K562 (cell line): ENCODE data around the gene SLC8A1. TPM values are rescaled to one million over a fixed set of nuclear protein-coding genes. Genes with fewer than 3 reads are reported as not detected.

Source experiments
- ATAC-seq: fragments of 200-7000 bp; cut with Tn5 transposase; 3 replicates; pipeline ENCODE4 v1.9.1; 2020; ENCODE audit warnings: moderate library complexity
- BruUV-seq: library from RNA; stranded (reverse); fragments of 400-500 nt; replicated peaks from 2 replicates; lab custom pipeline; 2021; lab: Mats Ljungman, UMichigan
- CTCF ChIA-PET: fragments of 300-600 bp; formaldehyde crosslinking; extraction: SDS; loops from one replicate; lab custom pipeline; 2021; ENCODE audit warnings: low intra/inter-chr PET ratio; lab: Yijun Ruan, JAX
- POLR2A ChIA-PET: fragments of 300-600, 350-650 bp; sonication (Branson Sonifier 250); formaldehyde crosslinking; extraction: SDS; loops from one replicate; lab custom pipeline; 2021; ENCODE audit warnings: antibody characterized with exemption, inconsistent platforms; lab: Yijun Ruan, JAX
- DNase-seq, 4 experiments: peaks; one replicate each; pipeline versions ENCODE4 v3.0.0 to v3.0.0-alpha.2; 2011 to 2018; ENCODE audit warnings: low spot score in 3 of 4, mixed read lengths in 3 of 4; ENCODE audit errors: extremely low read depth in 1 of 4
- FAIRE-seq: peaks from 2 replicates; lab custom pipeline; 2011; peaks lifted over from hg19 to GRCh38; lab: Jason Lieb, UNC
- H2AFZ ChIP-seq: 2 replicates; pipeline ENCODE4 v1.6.0; 2011; ENCODE audit warnings: low read depth, low read length, control low read depth, inconsistent platforms
- H3K27ac ChIP-seq: fragments of 200-600 bp; 3 replicates; pipeline ENCODE4 v1.8.0; 2011; ENCODE audit warnings: low read depth, mild to moderate bottlenecking, control low read depth, inconsistent platforms, low read length, moderate library complexity, mixed read lengths; ENCODE audit errors: extremely low read depth
- H3K27me3 ChIP-seq, 2 experiments: fragments of 300-600 bp in 1 of 2; 2 replicates in 1 of 2; 3 replicates in 1 of 2; pipeline versions ENCODE4 v1.6.0 to v1.8.0; 2011; ENCODE audit warnings: inconsistent platforms in 2 of 2, low read length in 2 of 2, mild to moderate bottlenecking in 1 of 2, mixed read lengths in 1 of 2, moderate library complexity in 1 of 2; ENCODE audit not compliant: control insufficient read depth in 2 of 2, insufficient read depth in 2 of 2
- H3K36me3 ChIP-seq: fragments of 300-600 bp; 3 replicates; pipeline ENCODE4 v1.8.0; 2011; ENCODE audit warnings: mild to moderate bottlenecking, low read length, inconsistent platforms; ENCODE audit not compliant: control insufficient read depth, insufficient read depth
- H3K4me1 ChIP-seq, 2 experiments: fragments of 200-600 bp in 1 of 2; replicated peaks in 1 of 2; 2 replicates in 1 of 2; 3 replicates in 1 of 2; pipeline versions ENCODE4 v1.5.1 to v1.8.0; 2011; ENCODE audit warnings: inconsistent platforms in 2 of 2, low read length in 2 of 2, mild to moderate bottlenecking in 1 of 2, mixed read lengths in 1 of 2, moderate library complexity in 1 of 2; ENCODE audit not compliant: control insufficient read depth in 2 of 2, insufficient read depth in 2 of 2
- H3K4me2 ChIP-seq: 2 replicates; pipeline ENCODE4 v1.6.1; 2011; ENCODE audit warnings: low read length, control low read depth, inconsistent platforms, mixed read lengths; ENCODE audit not compliant: insufficient read depth
- H3K4me3 ChIP-seq: fragments of 200-600 bp; sonication (generic), shearing (Covaris generic); 2 replicates; pipeline ENCODE4 v1.5.1; 2016; ENCODE audit warnings: control low read depth, inconsistent platforms
- H3K79me2 ChIP-seq: fragments of 200-600 bp; 3 replicates; pipeline ENCODE4 v1.8.0; 2011; ENCODE audit warnings: low read length, inconsistent platforms; ENCODE audit not compliant: control insufficient read depth, insufficient read depth
- H3K9ac ChIP-seq, 2 experiments: 2 replicates each; pipeline versions ENCODE4 v1.6.0 to v1.6.1; 2011; ENCODE audit warnings: low read depth in 2 of 2, low read length in 2 of 2, control low read depth in 1 of 2, inconsistent platforms in 1 of 2, mild to moderate bottlenecking in 1 of 2, mixed read lengths in 1 of 2; ENCODE audit not compliant: insufficient read depth in 1 of 2
- H3K9me1 ChIP-seq: one replicate; pipeline ENCODE4 v1.6.0; 2011; ENCODE audit warnings: inconsistent platforms, mild to moderate bottlenecking, low read length, moderate library complexity; ENCODE audit not compliant: control insufficient read depth, insufficient read depth
- H3K9me3 ChIP-seq: replicated peaks from 2 replicates; pipeline ENCODE4 v1.5.1; 2011; ENCODE audit warnings: low read depth, low read length, inconsistent platforms; ENCODE audit not compliant: control insufficient read depth, insufficient read depth
- H4K20me1 ChIP-seq: replicated peaks from 2 replicates; pipeline ENCODE4 v1.6.1; 2011; ENCODE audit warnings: low read length, inconsistent platforms, mixed read lengths; ENCODE audit not compliant: control insufficient read depth, insufficient read depth
- BDP1 ChIP-seq: IDR thresholded peaks from 3 replicates; pipeline ENCODE4 v1.6.1; 2011; ENCODE audit not compliant: insufficient read length, insufficient read depth
- BRD4 ChIP-seq: fragments of 200-600 bp; sonication (generic); IDR thresholded peaks from 2 replicates; pipeline ENCODE4 v1.6.1; 2017; ENCODE audit warnings: inconsistent platforms
- FOS ChIP-seq: IDR thresholded peaks from 3 replicates; pipeline ENCODE4 v1.6.1; 2011; ENCODE audit not compliant: insufficient read length; ENCODE audit errors: extremely low read depth
- HDAC2 ChIP-seq: fragments of 450-650 bp; IDR thresholded peaks from 2 replicates; pipeline ENCODE4 v1.6.1; 2016; ENCODE audit warnings: mild to moderate bottlenecking
- HDAC8 ChIP-seq: fragments of 450-650 bp; IDR thresholded peaks from 2 replicates; pipeline ENCODE4 v1.6.1; 2016; ENCODE audit warnings: mild to moderate bottlenecking, missing genetic modification characterization, moderate library complexity, missing compliant biosample characterization
- HINFP ChIP-seq: fragments of 450-650 bp; conservative IDR thresholded peaks from 2 replicates; pipeline ENCODE4 v1.6.1; 2016; ENCODE audit warnings: missing genetic modification characterization, low read depth, mild to moderate bottlenecking, control low read depth, missing compliant biosample characterization
- HNRNPH1 ChIP-seq: fragments of 200-400 bp; formaldehyde crosslinking; optimal IDR thresholded peaks from 2 replicates; pipeline ENCODE3; 2017; ENCODE audit warnings: low read depth, mild to moderate bottlenecking, low read length, moderate library complexity
- NCOR1 ChIP-seq: fragments of 450-650 bp; IDR thresholded peaks from 2 replicates; pipeline ENCODE4 v1.6.1; 2016; ENCODE audit warnings: mild to moderate bottlenecking, moderate library complexity
- NR4A1 ChIP-seq, 2 experiments: fragments of 250-450 bp in 1 of 2; fragments of 450-650 bp in 1 of 2; sonication (Bioruptor Pico) in 1 of 2; IDR thresholded peaks; 2 replicates each; pipeline versions ENCODE4 v1.4.0 to v1.6.1; 2016 to 2020; ENCODE audit warnings: mild to moderate bottlenecking in 2 of 2, missing compliant biosample characterization in 1 of 2, missing genetic modification characterization in 1 of 2, moderate library complexity in 1 of 2
- RBM15 ChIP-seq: fragments of 200-400 bp; formaldehyde crosslinking; IDR thresholded peaks from 2 replicates; pipeline ENCODE4 v1.6.1; 2018; ENCODE audit warnings: mild to moderate bottlenecking, low read length, moderate library complexity; ENCODE audit not compliant: insufficient read depth
- SIX5 ChIP-seq, 2 experiments: IDR thresholded peaks; 2 replicates each; pipeline ENCODE4 v1.6.1; 2011; ENCODE audit warnings: low read length in 2 of 2, borderline replicate concordance in 1 of 2, low read depth in 1 of 2, mild to moderate bottlenecking in 1 of 2, moderate library complexity in 1 of 2; ENCODE audit not compliant: insufficient read depth in 1 of 2
- SMAD4 ChIP-seq: fragments of 250-450 bp; sonication (Bioruptor Pico); conservative IDR thresholded peaks from 2 replicates; pipeline ENCODE4 v1.8.0; 2021; ENCODE audit warnings: inconsistent platforms, mild to moderate bottlenecking, moderate library complexity
- TARDBP ChIP-seq: fragments of 450-650 bp; IDR thresholded peaks from 2 replicates; pipeline ENCODE4 v1.6.1; 2016
- ZC3H8 ChIP-seq: fragments of 450-650 bp; IDR thresholded peaks from 2 replicates; pipeline ENCODE4 v1.6.1; 2017
- ZNF586 ChIP-seq: fragments of 450-650 bp; formaldehyde crosslinking; conservative IDR thresholded peaks from 2 replicates; pipeline ENCODE4 v1.4.0; 2020; ENCODE audit warnings: mild to moderate bottlenecking, moderate library complexity
- WGBS: fragments of 100-300 bp; shearing (Covaris generic); methylation state at CpG from one replicate; pipeline ENCODE4 v1.1.6; 2016; ENCODE audit warnings: low coverage, mixed read lengths; ENCODE audit not compliant: insufficient coverage; ENCODE audit errors: missing lambda C conversion rate; 5-methylcytosine and 5-hydroxymethylcytosine counted together
- in situ Hi-C: fragments of 300-500 bp; cut with MboI; formaldehyde crosslinking; loops from 4 replicates; pipeline ENCODE4 v1.15.0; 2018; ENCODE audit warnings: inconsistent platforms, mixed read lengths
- intact Hi-C: fragments of 100-400 bp; cut with micrococcal nuclease; formaldehyde crosslinking; loops from 2 replicates; pipeline ENCODE4 v1.14.2; 2022
- polyA plus RNA-seq, 8 experiments: library from polyadenylated mRNA; depleted of rRNA in 4 of 8; stranded (reverse) in 5 of 8; unstranded in 3 of 8; fragments of >200 nt; fragmentation: Nextera tagmentation in 2 of 8; fragmentation: Illumina TruSeq in 1 of 8; extraction: Ambion mirVana in 2 of 8; extraction: Trizol in 1 of 8; gene quantifications; 2 replicates each; pipeline versions ENCODE4 v1.2.1 to v1.2.3, GENCODE V29; 2011 to 2014; ENCODE audit warnings: inconsistent platforms in 1 of 8, missing spikeins in 1 of 8
- total RNA-seq, 7 experiments: library from RNA; depleted of rRNA in 6 of 7; stranded (reverse); fragments of >200 nt in 6 of 7; fragmentation: Illumina TruSeq in 2 of 7; extraction: Trizol in 2 of 7; gene quantifications; 2 replicates each; pipeline versions ENCODE4 v1.2.1 to v1.2.3, GENCODE V29; 2011 to 2021; ENCODE audit warnings: low replicate concordance in 1 of 7
- TF ChIP-seq, protein P1 (sequence below): sonication (generic); formaldehyde crosslinking; IDR thresholded peaks from 2 replicates; pipeline ENCODE4 v1.8.0; 2022; ENCODE audit warnings: mild to moderate bottlenecking, low read depth, missing genetic modification reagents

Gene SLC8A1
- total and polyA plus RNA-seq, 9 of the 15 experiments (the other 6 are each of a cell fraction or from before 2014, with no cell fraction given) = not detected

- intact Hi-C loops (no loop called here), in situ Hi-C loops (no loop called here)
- H4K20me1 ChIP-seq = no peaks in the 10 kb centered on the region
- ATAC-seq (no peak), DNase-seq (no peak), FAIRE-seq (no peak)
- WGBS = under 1% methylated on average over 12 of the region's 12 CpGs
- no peak overlapping the region for H3K27ac ChIP-seq
- H3K36me3 ChIP-seq = no peaks in the 10 kb centered on the region
- no peak overlapping the region for H3K9ac ChIP-seq
- H3K9me1 ChIP-seq = no peaks in the 10 kb centered on the region
- H3K9me3 ChIP-seq = no peaks in the 10 kb centered on the region
- H3K4me3 ChIP-seq = no peak overlapping the region
- ChIA-PET CTCF (no interaction called here), POLR2A (interaction anchor here (0.7 kb wide), 1 partner anchor 1021 kb away, joined by 3 read pairs; no protein-coding TSS in a partner anchor)
- BruUV-seq = no TSS peak
- H3K79me2 ChIP-seq = no peaks in the 10 kb centered on the region
- H2AFZ ChIP-seq = no peak overlapping the region
- H3K4me2 ChIP-seq = no peak overlapping the region
- no peaks in the 10 kb centered on the region for H3K4me1 ChIP-seq
- H3K27me3 ChIP-seq = no peaks in the 10 kb centered on the region
- no peak for TF ChIP-seq SIX5 (IDR thresholded peaks at IDR 0.05; ENCODE audit: borderline replicate concordance in 1 of 2, insufficient read depth in 1 of 2, low read depth in 1 of 2, low read length in 2 of 2)
- TF ChIP-seq RBM15 = no peak
- no peak for TF ChIP-seq ZNF586 (CRISPR knock-in tag)
- no peak for TF ChIP-seq BDP1
- no peak for TF ChIP-seq BRD4
- TF ChIP-seq FOS = no peak
- no peak for TF ChIP-seq NR4A1 (CRISPR knock-in tag; IDR thresholded peaks at IDR 0.05)
- TF ChIP-seq NR4A1 (tag; IDR thresholded peaks at IDR 0.05) = no peak
- TF ChIP-seq SMAD4 (CRISPR knock-in tag) = no peak
- TF ChIP-seq HDAC8 (tag) = no peak
- TF ChIP-seq HINFP = no peak
- TF ChIP-seq HDAC2 = no peak
- TF ChIP-seq, protein P1, sequence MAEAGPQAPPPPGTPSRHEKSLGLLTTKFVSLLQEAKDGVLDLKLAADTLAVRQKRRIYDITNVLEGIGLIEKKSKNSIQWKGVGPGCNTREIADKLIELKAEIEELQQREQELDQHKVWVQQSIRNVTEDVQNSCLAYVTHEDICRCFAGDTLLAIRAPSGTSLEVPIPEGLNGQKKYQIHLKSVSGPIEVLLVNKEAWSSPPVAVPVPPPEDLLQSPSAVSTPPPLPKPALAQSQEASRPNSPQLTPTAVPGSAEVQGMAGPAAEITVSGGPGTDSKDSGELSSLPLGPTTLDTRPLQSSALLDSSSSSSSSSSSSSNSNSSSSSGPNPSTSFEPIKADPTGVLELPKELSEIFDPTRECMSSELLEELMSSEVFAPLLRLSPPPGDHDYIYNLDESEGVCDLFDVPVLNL (CRISPR knock-in tag) = no peak
- TF ChIP-seq NCOR1 = no peak
- TF ChIP-seq ZC3H8 = no peak
- no peak for TF ChIP-seq HNRNPH1
- TF ChIP-seq TARDBP = no peak
These were observed 1.7 kb downstream of the SLC8A1 start for GRCh38 chr2:40450066-40450795.
